Measurements from ENCODE around the gene MYL2.

Gene MYL2

GRCh38 chr12:110929818-110930217 lies 9.4 kb upstream of the MYL2 start:
- Histone ChIP-seq H3K4me1 (ENCODE audit: control insufficient read depth, insufficient read depth, low read length, poor library complexity, severe bottlenecking) (peaks cover 4% of the 10 kb centered on the region), H3K36me3 (ENCODE audit: control insufficient read depth, insufficient read depth, low read length) (no peaks in the 10 kb centered on the region), H3K27ac (ENCODE audit: low read depth, low read length, severe bottlenecking) (no peak overlapping the region), H3K9me3 (ENCODE audit: control insufficient read depth, low read length) (no peaks in the 10 kb centered on the region), H3K4me3 (ENCODE audit: extremely low read depth, insufficient read depth, low read length, poor library complexity, severe bottlenecking) (no peak overlapping the region)
- 100% methylated on average over 1 of the region's 1 CpG for WGBS, 2 experiments (ENCODE audit: insufficient coverage in 2 of 2)

- H3K4me1 ChIP-seq (ENCODE audit: control insufficient read depth, insufficient read depth, low read length, poor library complexity, severe bottlenecking): peaks cover 4% of the 10 kb centered on the region
- H3K27ac ChIP-seq (ENCODE audit: low read depth, low read length, severe bottlenecking): no peak overlapping the region
- no peaks in the 10 kb centered on the region for H3K9me3 ChIP-seq (ENCODE audit: control insufficient read depth, low read length)
- no peak overlapping the region for H3K4me3 ChIP-seq (ENCODE audit: extremely low read depth, insufficient read depth, low read length, poor library complexity, severe bottlenecking)
- H3K36me3 ChIP-seq (ENCODE audit: control insufficient read depth, insufficient read depth, low read length): no peaks in the 10 kb centered on the region
- 63 to 67% methylated on average over 7 of the region's 7 CpGs for WGBS, 2 experiments (ENCODE audit: insufficient coverage in 2 of 2)
Measured at GRCh38 chr12:110928700-110929099, 8.3 kb upstream of the MYL2 start.

GRCh38 chr12:110927546-110927945 lies 7.2 kb upstream of the MYL2 start:
- H3K4me3 ChIP-seq (ENCODE audit: extremely low read depth, insufficient read depth, low read length, poor library complexity, severe bottlenecking): no peak overlapping the region
- no peak overlapping the region for H3K27ac ChIP-seq (ENCODE audit: low read depth, low read length, severe bottlenecking)
- WGBS, 2 experiments (ENCODE audit: insufficient coverage in 2 of 2): 79 to 89% methylated on average over 3 to 4 of the region's 6 CpGs
- H3K36me3 ChIP-seq (ENCODE audit: control insufficient read depth, insufficient read depth, low read length): no peaks in the 10 kb centered on the region
- no peaks in the 10 kb centered on the region for H3K9me3 ChIP-seq (ENCODE audit: control insufficient read depth, low read length)
- peaks cover 4% of the 10 kb centered on the region for H3K4me1 ChIP-seq (ENCODE audit: control insufficient read depth, insufficient read depth, low read length, poor library complexity, severe bottlenecking)

- Histone ChIP-seq H3K36me3 (ENCODE audit: control insufficient read depth, insufficient read depth, low read length) (no peaks in the 10 kb centered on the region), H3K27ac (ENCODE audit: low read depth, low read length, severe bottlenecking) (no peak overlapping the region), H3K4me1 (ENCODE audit: control insufficient read depth, insufficient read depth, low read length, poor library complexity, severe bottlenecking) (no peaks in the 10 kb centered on the region), H3K9me3 (ENCODE audit: control insufficient read depth, low read length) (no peaks in the 10 kb centered on the region), H3K4me3 (ENCODE audit: extremely low read depth, insufficient read depth, low read length, poor library complexity, severe bottlenecking) (no peak overlapping the region)
- 94 to 97% methylated on average over 7 to 8 of the region's 9 CpGs for WGBS, 2 experiments (ENCODE audit: insufficient coverage in 2 of 2)
Measured at GRCh38 chr12:110923692-110924334, 3.4 kb upstream of the MYL2 start.

GRCh38 chr12:110923192-110923591 lies 2.8 kb upstream of the MYL2 start:
- WGBS, 2 experiments (ENCODE audit: insufficient coverage in 2 of 2): 87 to 100% methylated on average over 4 of the region's 4 CpGs
- no peak overlapping the region for H3K4me3 ChIP-seq (ENCODE audit: extremely low read depth, insufficient read depth, low read length, poor library complexity, severe bottlenecking)
- H3K36me3 ChIP-seq (ENCODE audit: control insufficient read depth, insufficient read depth, low read length): no peaks in the 10 kb centered on the region
- H3K27ac ChIP-seq (ENCODE audit: low read depth, low read length, severe bottlenecking): no peak overlapping the region
- H3K9me3 ChIP-seq (ENCODE audit: control insufficient read depth, low read length): no peaks in the 10 kb centered on the region
- H3K4me1 ChIP-seq (ENCODE audit: control insufficient read depth, insufficient read depth, low read length, poor library complexity, severe bottlenecking): no peaks in the 10 kb centered on the region

GRCh38 chr12:110922652-110923051 lies 2.3 kb upstream of the MYL2 start:
- 62 to 74% methylated on average over 3 to 7 of the region's 7 CpGs for WGBS, 2 experiments (ENCODE audit: insufficient coverage in 2 of 2)
- Histone ChIP-seq H3K36me3 (ENCODE audit: control insufficient read depth, insufficient read depth, low read length) (no peaks in the 10 kb centered on the region), H3K9me3 (ENCODE audit: control insufficient read depth, low read length) (no peaks in the 10 kb centered on the region), H3K4me1 (ENCODE audit: control insufficient read depth, insufficient read depth, low read length, poor library complexity, severe bottlenecking) (no peaks in the 10 kb centered on the region), H3K4me3 (ENCODE audit: extremely low read depth, insufficient read depth, low read length, poor library complexity, severe bottlenecking) (no peak overlapping the region), H3K27ac (ENCODE audit: low read depth, low read length, severe bottlenecking) (no peak overlapping the region)

GRCh38 chr12:110921262-110921661 lies 883 bp upstream of the MYL2 start:
- Histone ChIP-seq H3K9me3 (ENCODE audit: control insufficient read depth, low read length) (no peaks in the 10 kb centered on the region), H3K4me3 (ENCODE audit: extremely low read depth, insufficient read depth, low read length, poor library complexity, severe bottlenecking) (no peak overlapping the region), H3K27ac (ENCODE audit: low read depth, low read length, severe bottlenecking) (no peak overlapping the region), H3K4me1 (ENCODE audit: control insufficient read depth, insufficient read depth, low read length, poor library complexity, severe bottlenecking) (peaks cover 4% of the 10 kb centered on the region), H3K36me3 (ENCODE audit: control insufficient read depth, insufficient read depth, low read length) (no peaks in the 10 kb centered on the region)
- 79 to 83% methylated on average over 7 to 9 of the region's 10 CpGs for WGBS, 2 experiments (ENCODE audit: insufficient coverage in 2 of 2)

- WGBS, 2 experiments (ENCODE audit: insufficient coverage in 2 of 2): 96 to 98% methylated on average over 4 of the region's 5 CpGs
- no peak overlapping the region for H3K27ac ChIP-seq (ENCODE audit: low read depth, low read length, severe bottlenecking)
- H3K9me3 ChIP-seq (ENCODE audit: control insufficient read depth, low read length): no peaks in the 10 kb centered on the region
- H3K4me3 ChIP-seq (ENCODE audit: extremely low read depth, insufficient read depth, low read length, poor library complexity, severe bottlenecking): no peak overlapping the region
- peaks cover 4% of the 10 kb centered on the region for H3K4me1 ChIP-seq (ENCODE audit: control insufficient read depth, insufficient read depth, low read length, poor library complexity, severe bottlenecking)
- no peaks in the 10 kb centered on the region for H3K36me3 ChIP-seq (ENCODE audit: control insufficient read depth, insufficient read depth, low read length)
Measured at GRCh38 chr12:110919720-110920119, 659 bp downstream of the MYL2 start.

GRCh38 chr12:110917961-110918360 lies 2.4 kb downstream of the MYL2 start:
- no peaks in the 10 kb centered on the region for H3K36me3 ChIP-seq (ENCODE audit: control insufficient read depth, insufficient read depth, low read length)
- WGBS, 2 experiments (ENCODE audit: insufficient coverage in 2 of 2): 83 to 85% methylated on average over 6 to 7 of the region's 7 CpGs
- H3K4me3 ChIP-seq (ENCODE audit: extremely low read depth, insufficient read depth, low read length, poor library complexity, severe bottlenecking): no peak overlapping the region
- peaks cover 4% of the 10 kb centered on the region for H3K4me1 ChIP-seq (ENCODE audit: control insufficient read depth, insufficient read depth, low read length, poor library complexity, severe bottlenecking)
- peak overlapping the region; percentile 49 for H3K27ac ChIP-seq (ENCODE audit: low read depth, low read length, severe bottlenecking)
- H3K9me3 ChIP-seq (ENCODE audit: control insufficient read depth, low read length): no peaks in the 10 kb centered on the region

GRCh38 chr12:110917467-110917866 lies 2.9 kb downstream of the MYL2 start:
- H3K36me3 ChIP-seq (ENCODE audit: control insufficient read depth, insufficient read depth, low read length): no peaks in the 10 kb centered on the region
- peak overlapping the region; percentile 49 for H3K27ac ChIP-seq (ENCODE audit: low read depth, low read length, severe bottlenecking)
- H3K4me3 ChIP-seq (ENCODE audit: extremely low read depth, insufficient read depth, low read length, poor library complexity, severe bottlenecking): no peak overlapping the region
- WGBS, 2 experiments (ENCODE audit: insufficient coverage in 2 of 2): 65 to 66% methylated on average over 5 of the region's 5 CpGs
- peaks cover 4% of the 10 kb centered on the region for H3K4me1 ChIP-seq (ENCODE audit: control insufficient read depth, insufficient read depth, low read length, poor library complexity, severe bottlenecking)
- H3K9me3 ChIP-seq (ENCODE audit: control insufficient read depth, low read length): no peaks in the 10 kb centered on the region

- Histone ChIP-seq H3K27ac (ENCODE audit: low read depth, low read length, severe bottlenecking) (no peak overlapping the region), H3K9me3 (ENCODE audit: control insufficient read depth, low read length) (no peaks in the 10 kb centered on the region), H3K4me1 (ENCODE audit: control insufficient read depth, insufficient read depth, low read length, poor library complexity, severe bottlenecking) (peaks cover 4% of the 10 kb centered on the region), H3K36me3 (ENCODE audit: control insufficient read depth, insufficient read depth, low read length) (no peaks in the 10 kb centered on the region), H3K4me3 (ENCODE audit: extremely low read depth, insufficient read depth, low read length, poor library complexity, severe bottlenecking) (no peak overlapping the region)
- WGBS, 2 experiments (ENCODE audit: insufficient coverage in 2 of 2): 79% methylated on average over 3 of the region's 3 CpGs; no CpG with 5 or more reads in 1 of the 2 experiments
Measured at GRCh38 chr12:110916295-110916875, 4.0 kb downstream of the MYL2 start.
